ENCODE data around the gene FARP2.

GRCh38 chr2:241308832-241309500 lies 47.1 kb upstream of the FARP2 start:
- TF ChIP-seq, protein P1, sequence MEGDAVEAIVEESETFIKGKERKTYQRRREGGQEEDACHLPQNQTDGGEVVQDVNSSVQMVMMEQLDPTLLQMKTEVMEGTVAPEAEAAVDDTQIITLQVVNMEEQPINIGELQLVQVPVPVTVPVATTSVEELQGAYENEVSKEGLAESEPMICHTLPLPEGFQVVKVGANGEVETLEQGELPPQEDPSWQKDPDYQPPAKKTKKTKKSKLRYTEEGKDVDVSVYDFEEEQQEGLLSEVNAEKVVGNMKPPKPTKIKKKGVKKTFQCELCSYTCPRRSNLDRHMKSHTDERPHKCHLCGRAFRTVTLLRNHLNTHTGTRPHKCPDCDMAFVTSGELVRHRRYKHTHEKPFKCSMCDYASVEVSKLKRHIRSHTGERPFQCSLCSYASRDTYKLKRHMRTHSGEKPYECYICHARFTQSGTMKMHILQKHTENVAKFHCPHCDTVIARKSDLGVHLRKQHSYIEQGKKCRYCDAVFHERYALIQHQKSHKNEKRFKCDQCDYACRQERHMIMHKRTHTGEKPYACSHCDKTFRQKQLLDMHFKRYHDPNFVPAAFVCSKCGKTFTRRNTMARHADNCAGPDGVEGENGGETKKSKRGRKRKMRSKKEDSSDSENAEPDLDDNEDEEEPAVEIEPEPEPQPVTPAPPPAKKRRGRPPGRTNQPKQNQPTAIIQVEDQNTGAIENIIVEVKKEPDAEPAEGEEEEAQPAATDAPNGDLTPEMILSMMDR (IDR thresholded peaks at IDR 0.05; ENCODE audit: insufficient read depth, low read depth, low read length): no peak
- no peak for TF ChIP-seq EZH2 (IDR thresholded peaks at IDR 0.05; ENCODE audit: insufficient read depth, low read length)

Data from astrocyte (in vitro differentiated cells and primary cell).